Measurements from ENCODE around the gene GRIN2A.

GRCh38 chr16:10138881-10139280 lies 43.3 kb downstream of the GRIN2A start:
- no peak for TF ChIP-seq SNAI2 (CRISPR knock-in tag; IDR thresholded peaks at IDR 0.05)
- no peak for TF ChIP-seq POU6F1 (CRISPR knock-in tag; IDR thresholded peaks at IDR 0.05; ENCODE audit: borderline replicate concordance, low read depth)
- TF ChIP-seq CSDC2 (CRISPR knock-in tag; IDR thresholded peaks at IDR 0.05), result no peak
- TF ChIP-seq CSRNP3 (CRISPR knock-in tag; IDR thresholded peaks at IDR 0.05), result no peak
- no peak for TF ChIP-seq TCF4 (CRISPR knock-in tag; IDR thresholded peaks at IDR 0.05; ENCODE audit: borderline replicate concordance)
- TF ChIP-seq, protein P1, sequence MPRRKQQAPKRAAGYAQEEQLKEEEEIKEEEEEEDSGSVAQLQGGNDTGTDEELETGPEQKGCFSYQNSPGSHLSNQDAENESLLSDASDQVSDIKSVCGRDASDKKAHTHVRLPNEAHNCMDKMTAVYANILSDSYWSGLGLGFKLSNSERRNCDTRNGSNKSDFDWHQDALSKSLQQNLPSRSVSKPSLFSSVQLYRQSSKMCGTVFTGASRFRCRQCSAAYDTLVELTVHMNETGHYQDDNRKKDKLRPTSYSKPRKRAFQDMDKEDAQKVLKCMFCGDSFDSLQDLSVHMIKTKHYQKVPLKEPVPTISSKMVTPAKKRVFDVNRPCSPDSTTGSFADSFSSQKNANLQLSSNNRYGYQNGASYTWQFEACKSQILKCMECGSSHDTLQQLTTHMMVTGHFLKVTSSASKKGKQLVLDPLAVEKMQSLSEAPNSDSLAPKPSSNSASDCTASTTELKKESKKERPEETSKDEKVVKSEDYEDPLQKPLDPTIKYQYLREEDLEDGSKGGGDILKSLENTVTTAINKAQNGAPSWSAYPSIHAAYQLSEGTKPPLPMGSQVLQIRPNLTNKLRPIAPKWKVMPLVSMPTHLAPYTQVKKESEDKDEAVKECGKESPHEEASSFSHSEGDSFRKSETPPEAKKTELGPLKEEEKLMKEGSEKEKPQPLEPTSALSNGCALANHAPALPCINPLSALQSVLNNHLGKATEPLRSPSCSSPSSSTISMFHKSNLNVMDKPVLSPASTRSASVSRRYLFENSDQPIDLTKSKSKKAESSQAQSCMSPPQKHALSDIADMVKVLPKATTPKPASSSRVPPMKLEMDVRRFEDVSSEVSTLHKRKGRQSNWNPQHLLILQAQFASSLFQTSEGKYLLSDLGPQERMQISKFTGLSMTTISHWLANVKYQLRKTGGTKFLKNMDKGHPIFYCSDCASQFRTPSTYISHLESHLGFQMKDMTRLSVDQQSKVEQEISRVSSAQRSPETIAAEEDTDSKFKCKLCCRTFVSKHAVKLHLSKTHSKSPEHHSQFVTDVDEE (CRISPR knock-in tag; IDR thresholded peaks at IDR 0.05), result no peak
- no peak for TF ChIP-seq ZFP3 (CRISPR knock-in tag; IDR thresholded peaks at IDR 0.05)
- no peak for TF ChIP-seq ZFP30 (CRISPR knock-in tag; IDR thresholded peaks at IDR 0.05)
- TF ChIP-seq ARNTL (CRISPR knock-in tag; IDR thresholded peaks at IDR 0.05; ENCODE audit: borderline replicate concordance, low read depth), result no peak
- TF ChIP-seq ZNF8 (CRISPR knock-in tag; IDR thresholded peaks at IDR 0.05), result no peak
- TF ChIP-seq, protein P2, sequence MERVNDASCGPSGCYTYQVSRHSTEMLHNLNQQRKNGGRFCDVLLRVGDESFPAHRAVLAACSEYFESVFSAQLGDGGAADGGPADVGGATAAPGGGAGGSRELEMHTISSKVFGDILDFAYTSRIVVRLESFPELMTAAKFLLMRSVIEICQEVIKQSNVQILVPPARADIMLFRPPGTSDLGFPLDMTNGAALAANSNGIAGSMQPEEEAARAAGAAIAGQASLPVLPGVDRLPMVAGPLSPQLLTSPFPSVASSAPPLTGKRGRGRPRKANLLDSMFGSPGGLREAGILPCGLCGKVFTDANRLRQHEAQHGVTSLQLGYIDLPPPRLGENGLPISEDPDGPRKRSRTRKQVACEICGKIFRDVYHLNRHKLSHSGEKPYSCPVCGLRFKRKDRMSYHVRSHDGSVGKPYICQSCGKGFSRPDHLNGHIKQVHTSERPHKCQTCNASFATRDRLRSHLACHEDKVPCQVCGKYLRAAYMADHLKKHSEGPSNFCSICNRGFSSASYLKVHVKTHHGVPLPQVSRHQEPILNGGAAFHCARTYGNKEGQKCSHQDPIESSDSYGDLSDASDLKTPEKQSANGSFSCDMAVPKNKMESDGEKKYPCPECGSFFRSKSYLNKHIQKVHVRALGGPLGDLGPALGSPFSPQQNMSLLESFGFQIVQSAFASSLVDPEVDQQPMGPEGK (CRISPR knock-in tag; IDR thresholded peaks at IDR 0.05; ENCODE audit: borderline replicate concordance), result no peak
- TF ChIP-seq CREB5 (CRISPR knock-in tag; IDR thresholded peaks at IDR 0.05; ENCODE audit: low read depth), result no peak
- TF ChIP-seq ZC3H10 (CRISPR knock-in tag; IDR thresholded peaks at IDR 0.05), result no peak
- no peak for TF ChIP-seq ZNF70 (CRISPR knock-in tag; IDR thresholded peaks at IDR 0.05)

Measured in SK-N-SH treated with all-trans-retinoic acid at 6 μM for 48 hours (cell line).